Sigmoid colon (tissue), 7 donors: ENCODE results near the gene CAMK2N1. TPM values are rescaled to one million over a fixed set of nuclear protein-coding genes. Genes with fewer than 3 reads are reported as not detected.

Source experiments
- DNase-seq: peaks from one replicate; pipeline ENCODE4 v3.0.0-alpha.2; 2019
- H3K27ac ChIP-seq, 4 donors: fragments of 200-600 bp; sonication (generic); one replicate each; pipeline ENCODE4 v1.5.1; 2016 to 2019; ENCODE audit warnings: mild to moderate bottlenecking in 1 of 4
- H3K27me3 ChIP-seq, 3 donors: fragments of 200-600 bp; sonication (generic); one replicate each; pipeline ENCODE4 v1.5.1; 2019; ENCODE audit warnings: mild to moderate bottlenecking in 1 of 3
- H3K36me3 ChIP-seq, 4 donors: fragments of 200-600 bp; sonication (generic); one replicate each; pipeline ENCODE4 v1.5.1; 2016 to 2019
- H3K4me1 ChIP-seq, 4 donors: fragments of 200-600 bp; sonication (generic); one replicate each; pipeline ENCODE4 v1.5.1; 2017 to 2019
- H3K4me3 ChIP-seq, 4 donors: fragments of 200-600 bp; sonication (generic); one replicate each; pipeline ENCODE4 v1.5.1; 2017 to 2019; ENCODE audit warnings: mild to moderate bottlenecking in 2 of 4, moderate library complexity in 1 of 4
- H3K9me3 ChIP-seq, 4 donors: fragments of 200-600 bp in 3 of 4; sonication (generic) in 3 of 4; one replicate each; pipeline versions ENCODE4 v1.5.1 to v1.6.1; 2013 to 2019
- CTCF ChIP-seq, 4 experiments: fragments of 450-650 bp in 3 of 4; fragments of 200-600 bp in 1 of 4; IDR thresholded peaks; one replicate each; pipeline ENCODE4 v1.5.1; 2016 to 2019; ENCODE audit warnings: antibody characterized with exemption in 4 of 4, mild to moderate bottlenecking in 3 of 4, moderate library complexity in 2 of 4
- EP300 ChIP-seq, 4 donors: sonication (generic); formaldehyde crosslinking; IDR thresholded peaks; one replicate each; pipeline ENCODE4 v1.6.1; 2017; ENCODE audit warnings: antibody characterized with exemption in 4 of 4
- POLR2A ChIP-seq, 2 donors: fragments of 450-650 bp; IDR thresholded peaks; one replicate each; pipeline ENCODE4 v1.6.1; 2016; ENCODE audit warnings: antibody characterized with exemption in 2 of 2, mild to moderate bottlenecking in 2 of 2, moderate library complexity in 2 of 2
- POLR2AphosphoS5 ChIP-seq, 4 donors: sonication (generic); formaldehyde crosslinking; IDR thresholded peaks; one replicate each; pipeline ENCODE4 v1.6.1; 2017; ENCODE audit warnings: antibody characterized with exemption in 4 of 4
- WGBS, 2 donors: extraction: QIAGEN DNeasy Blood & Tissue Kit; methylation state at CpG; one replicate each; pipeline ENCODE4 v1.1.7; 2013; 5-methylcytosine and 5-hydroxymethylcytosine counted together
- intact Hi-C: fragments of 100-400 bp; cut with DNase I; formaldehyde crosslinking; loops from one replicate; pipeline ENCODE4 v1.15.1; 2023
- polyA plus RNA-seq, 3 donors: library from polyadenylated mRNA; stranded (reverse); fragments of 200-250 nt; gene quantifications; one replicate each; pipeline ENCODE4 v1.2.3, GENCODE V29; 2013
- total RNA-seq, 4 donors: library from RNA; depleted of rRNA; stranded (reverse); fragments of >200 nt; gene quantifications; one replicate each; pipeline ENCODE4 v1.1.0, GENCODE V29; 2016
- donor health status: healthy with polysubstance abuse.
- donor health status: Bipolar disorder and iron deficiency.
- donor health status: healthy.

Gene CAMK2N1
- total and polyA plus RNA-seq, 7 donors = 18.3 to 247 (median 31.9) TPM

- intact Hi-C loops = loop anchor here (10.0 kb wide), 3 partner anchors 377 to 507 kb away; partner anchors contain the start of genes PLA2G2A and PLA2G5
- WGBS, 2 donors = 42 to 63% methylated on average over 10 of the region's 10 CpGs
- TF ChIP-seq EP300 (IDR thresholded peaks at IDR 0.05) = no peak
- no peak for TF ChIP-seq POLR2A (IDR thresholded peaks at IDR 0.05)
- Histone ChIP-seq H3K27me3 (no peaks in the 10 kb centered on the region), H3K27ac (peak overlapping the region in 2 of 4 donors; percentile 21 to 91), H3K4me3 (no peak overlapping the region), H3K4me1 (peaks cover 0 to 75% (median 51%) of the 10 kb centered on the region in 4 donors), H3K36me3 (no peaks in the 10 kb centered on the region), H3K9me3 (no peaks in the 10 kb centered on the region)
- DNase-seq = no peak
Measured at GRCh38 chr1:20481643-20482498, 4.1 kb downstream of the CAMK2N1 start.

GRCh38 chr1:20480951-20481617 is 4.9 kb downstream of the CAMK2N1 start:
- H3K36me3 ChIP-seq = no peaks in the 10 kb centered on the region
- DNase-seq = no peak
- H3K27me3 ChIP-seq = peaks cover 0 to 6% (median 0%) of the 10 kb centered on the region in 3 donors
- intact Hi-C loops = loop anchor here (10.0 kb wide), 3 partner anchors 376 to 506 kb away; partner anchors contain the start of genes PLA2G2A and PLA2G5
- H3K9me3 ChIP-seq = no peaks in the 10 kb centered on the region
- WGBS, 2 donors = 11 to 45% methylated on average over 7 of the region's 7 CpGs
- peak overlapping the region in 2 of 4 donors; percentile 4 to 28 for H3K27ac ChIP-seq
- TF ChIP-seq EP300 (IDR thresholded peaks at IDR 0.05) (no peak), POLR2A (IDR thresholded peaks at IDR 0.05) (no peak), POLR2AphosphoS5 (IDR thresholded peaks at IDR 0.05) (no peak), CTCF (IDR thresholded peaks at IDR 0.05) (no peak)
- H3K4me1 ChIP-seq = peaks cover 0 to 75% (median 53%) of the 10 kb centered on the region in 4 donors
- H3K4me3 ChIP-seq = no peak overlapping the region

- H3K4me1 ChIP-seq = peaks cover 0 to 72% (median 53%) of the 10 kb centered on the region in 4 donors
- H3K9me3 ChIP-seq = no peaks in the 10 kb centered on the region
- 18 to 57% methylated on average over 10 of the region's 10 CpGs for WGBS, 2 donors
- intact Hi-C loops = loop anchor here (10.0 kb wide), 3 partner anchors 376 to 506 kb away; partner anchors contain the start of genes PLA2G2A and PLA2G5
- peak overlapping the region in 2 of 4 donors; percentile 4 to 28 for H3K27ac ChIP-seq
- peaks cover 0 to 6% (median 0%) of the 10 kb centered on the region in 3 donors for H3K27me3 ChIP-seq
- DNase-seq = no peak
- H3K4me3 ChIP-seq = no peak overlapping the region
- TF ChIP-seq POLR2A (IDR thresholded peaks at IDR 0.05) (no peak), CTCF (IDR thresholded peaks at IDR 0.05) (no peak)
- no peaks in the 10 kb centered on the region for H3K36me3 ChIP-seq
Measured at GRCh38 chr1:20480243-20480944, 5.6 kb downstream of the CAMK2N1 start.

- Histone ChIP-seq H3K9me3 (no peaks in the 10 kb centered on the region), H3K36me3 (no peaks in the 10 kb centered on the region), H3K4me1 (peaks cover 0 to 70% (median 53%) of the 10 kb centered on the region in 4 donors), H3K27ac (no peak overlapping the region), H3K4me3 (no peak overlapping the region), H3K27me3 (peaks cover 0 to 6% (median 0%) of the 10 kb centered on the region in 3 donors)
- no peak for DNase-seq
- intact Hi-C loops = loop anchor here (10.0 kb wide), 3 partner anchors 375 to 505 kb away; partner anchors contain the start of genes PLA2G2A and PLA2G5
- WGBS, 2 donors = 42 to 82% methylated on average over 4 of the region's 4 CpGs
- TF ChIP-seq CTCF (IDR thresholded peaks at IDR 0.05) (no peak), POLR2A (IDR thresholded peaks at IDR 0.05) (no peak), EP300 (IDR thresholded peaks at IDR 0.05) (no peak), POLR2AphosphoS5 (IDR thresholded peaks at IDR 0.05) (no peak)
Measured at GRCh38 chr1:20479840-20480239, 6.2 kb downstream of the CAMK2N1 start.
